Stimulated activated naive CD8-positive, alpha-beta T cell treated with anti-CD3 and anti-CD28 coated beads, Interleukin-15, Interleukin-2, amounts not matched to agents 100 ng/mL and 50 ng/mL, for 24 hours (primary cell): ENCODE results near the gene UBE2Q2.
A peak's percentile ranks its signal among the peaks of the same experiment; 100 is the strongest.
"Not testable (repeated sequence)": the region's sequence is repeated elsewhere in the genome, so short reads cannot be mapped to it uniquely, and the experiment has no call there.

ENCODE experiments used
- H3K27ac Mint-ChIP-seq: one replicate; pipeline ENCODE4 v1.8.0; 2021; ENCODE audit warnings: mild to moderate bottlenecking, mixed read lengths
- H3K27me3 Mint-ChIP-seq: one replicate; pipeline ENCODE4 v1.8.0; 2021; ENCODE audit warnings: mixed read lengths
- H3K36me3 Mint-ChIP-seq: one replicate; pipeline ENCODE4 v1.8.0; 2021; ENCODE audit warnings: low read depth, mixed read lengths
- H3K4me1 Mint-ChIP-seq: one replicate; pipeline ENCODE4 v1.8.0; 2021; ENCODE audit warnings: low read depth, mixed read lengths
- H3K4me3 Mint-ChIP-seq: one replicate; pipeline ENCODE4 v1.8.0; 2021; ENCODE audit warnings: mild to moderate bottlenecking, mixed read lengths
- H3K9me3 Mint-ChIP-seq: one replicate; pipeline ENCODE4 v1.8.0; 2021; ENCODE audit warnings: mixed read lengths

UBE2Q2 gene

DNA sequence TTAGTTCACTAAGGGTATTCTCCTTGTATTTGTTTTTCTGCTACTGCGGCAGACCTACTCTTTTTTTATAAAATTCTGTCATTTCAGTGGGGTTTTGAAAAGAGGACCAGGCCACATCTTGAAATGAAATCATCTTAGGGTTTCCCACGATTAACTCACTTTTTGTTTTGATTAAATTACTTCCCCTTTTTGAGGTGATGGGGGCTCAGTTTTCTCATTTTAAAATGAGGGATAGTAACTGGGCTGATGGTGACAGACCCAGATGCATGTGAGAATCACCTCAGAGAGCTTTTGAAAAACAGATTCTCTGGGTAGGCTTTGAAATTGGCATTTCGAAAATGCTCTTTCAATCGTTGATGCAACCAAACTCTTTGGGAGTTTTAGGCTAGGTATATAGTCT, 24.2 kb downstream of the UBE2Q2 start:
- H3K4me3 Mint-ChIP-seq: no peak overlapping the region
- peak overlapping the region; percentile 43 for H3K27ac Mint-ChIP-seq
- no peaks in the 10 kb centered on the region for H3K27me3 Mint-ChIP-seq
- H3K9me3 Mint-ChIP-seq: no peaks in the 10 kb centered on the region
- H3K4me1 Mint-ChIP-seq: peaks cover 39% of the 10 kb centered on the region
- peaks cover 26% of the 10 kb centered on the region for H3K36me3 Mint-ChIP-seq

DNA sequence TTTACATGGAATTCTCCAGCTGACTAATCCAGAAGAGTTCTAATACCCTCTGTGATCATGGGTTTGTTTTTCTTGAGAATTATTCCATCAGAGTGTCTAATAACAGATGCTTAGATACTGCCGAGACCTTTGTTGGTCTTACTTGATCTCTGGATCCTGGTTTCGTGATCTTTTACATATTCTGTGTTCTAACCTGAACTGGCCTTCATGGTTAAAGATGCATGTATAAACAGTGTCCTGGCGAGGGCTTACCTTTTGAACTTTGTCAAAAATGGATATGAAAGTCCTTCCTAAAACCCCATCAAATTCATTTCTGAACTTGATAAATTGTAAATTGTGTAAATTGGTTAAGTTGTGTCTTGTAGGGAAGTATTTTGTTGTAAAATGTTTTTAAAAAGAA, 24.8 kb downstream of the UBE2Q2 start:
- Mint-ChIP-seq H3K4me3 (no peak overlapping the region), H3K9me3 (no peaks in the 10 kb centered on the region), H3K4me1 (peaks cover 39% of the 10 kb centered on the region), H3K36me3 (peaks cover 24% of the 10 kb centered on the region), H3K27me3 (no peaks in the 10 kb centered on the region), H3K27ac (no peak overlapping the region)

DNA sequence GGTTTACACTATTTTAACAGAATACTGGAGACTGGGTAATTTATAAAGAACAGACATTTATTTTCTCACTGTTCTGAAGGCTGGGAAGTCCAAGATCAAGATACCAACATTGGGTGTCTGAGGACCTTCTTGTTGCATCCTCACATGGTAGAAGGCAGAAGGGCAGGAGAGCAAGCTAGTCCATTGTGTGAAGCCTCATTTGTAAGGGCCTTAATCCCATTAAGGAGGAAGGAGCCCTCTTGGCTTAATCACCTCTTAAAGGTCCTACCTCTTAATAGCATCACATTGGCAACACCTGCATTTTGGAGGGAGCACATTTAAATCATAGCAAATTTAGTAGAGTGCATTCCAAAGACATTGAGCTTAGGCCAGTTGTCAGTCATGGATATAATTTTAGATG, 26.2 kb downstream of the UBE2Q2 start:
- Mint-ChIP-seq H3K36me3 (peaks cover 24% of the 10 kb centered on the region), H3K27ac (no peak overlapping the region), H3K4me1 (peaks cover 33% of the 10 kb centered on the region), H3K27me3 (no peaks in the 10 kb centered on the region), H3K4me3 (no peak overlapping the region), H3K9me3 (no peaks in the 10 kb centered on the region)

DNA sequence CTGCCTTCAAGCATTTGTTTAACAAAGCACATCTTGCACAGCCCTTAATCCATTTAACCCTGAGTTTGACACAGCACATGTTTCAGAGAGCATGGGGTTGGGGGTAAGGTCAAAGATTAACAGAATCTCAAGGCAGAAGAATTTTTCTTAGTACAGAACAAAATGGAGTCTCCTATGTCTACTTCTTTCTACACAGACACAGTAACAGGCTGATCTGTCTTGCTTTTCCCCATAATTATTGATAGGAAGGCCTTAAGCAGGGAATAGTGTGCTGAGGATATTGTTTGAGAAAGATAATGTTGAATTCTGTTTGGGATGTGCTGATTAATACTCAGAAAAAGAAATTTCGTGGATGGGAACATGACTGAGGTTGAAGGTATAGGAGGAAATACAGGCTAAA, 28.3 kb downstream of the UBE2Q2 start:
- H3K36me3 Mint-ChIP-seq: peaks cover 36% of the 10 kb centered on the region
- H3K9me3 Mint-ChIP-seq, H3K4me3 Mint-ChIP-seq, H3K27me3 Mint-ChIP-seq, H3K27ac Mint-ChIP-seq: not testable (repeated sequence)
- peaks cover 16% of the 10 kb centered on the region for H3K4me1 Mint-ChIP-seq

DNA sequence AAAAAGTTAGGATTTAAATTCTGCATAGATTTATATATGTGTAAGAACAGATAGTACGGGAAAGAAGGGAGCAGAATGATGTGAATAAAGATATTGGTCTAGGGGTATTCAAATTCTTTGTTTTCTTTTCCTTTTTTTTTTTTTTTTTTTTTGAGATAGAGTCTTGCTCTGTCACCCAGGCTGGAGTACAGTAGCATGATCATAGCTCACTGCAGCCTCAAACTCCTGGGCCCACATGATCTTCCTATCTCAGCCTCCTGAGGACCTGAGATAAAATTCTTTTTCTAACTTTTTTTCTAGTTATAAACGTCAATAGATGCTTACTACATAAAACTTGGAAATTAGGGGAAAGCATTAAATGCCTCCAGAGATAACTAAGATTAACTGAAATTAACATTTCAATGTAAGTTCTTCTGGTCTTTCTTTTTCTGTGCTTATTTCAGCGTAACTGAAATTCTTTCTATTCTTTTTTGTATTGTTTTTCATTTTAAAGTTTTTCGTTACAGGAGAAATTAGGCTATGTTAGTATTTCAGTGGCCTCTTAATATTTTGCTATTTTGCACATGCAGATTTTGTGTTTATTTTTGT, 29.2 kb downstream of the UBE2Q2 start:
- peaks cover 8% of the 10 kb centered on the region for H3K4me1 Mint-ChIP-seq
- H3K27me3 Mint-ChIP-seq: no peaks in the 10 kb centered on the region
- no peaks in the 10 kb centered on the region for H3K9me3 Mint-ChIP-seq
- H3K36me3 Mint-ChIP-seq: peaks cover 37% of the 10 kb centered on the region
- H3K27ac Mint-ChIP-seq: no peak overlapping the region
- no peak overlapping the region for H3K4me3 Mint-ChIP-seq

DNA sequence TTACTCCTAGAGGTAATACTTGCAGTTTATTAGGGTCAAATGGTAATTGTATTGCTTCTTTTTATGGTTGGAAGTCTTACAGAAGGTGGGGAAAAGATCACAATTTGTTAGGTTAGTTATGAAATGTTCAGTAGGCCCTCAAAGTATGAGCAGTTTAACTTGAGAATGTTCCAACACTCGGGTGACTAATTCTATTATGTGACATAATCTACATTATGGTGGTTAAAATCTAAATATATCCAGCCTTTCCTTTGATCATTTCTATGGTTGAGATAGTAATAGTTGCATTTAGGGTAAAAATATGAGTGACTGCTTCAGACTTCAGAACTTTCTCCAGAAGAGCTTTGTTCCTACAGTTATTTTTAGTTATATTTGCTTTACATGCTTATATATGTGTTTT, 40.8 kb downstream of the UBE2Q2 start:
- no peak overlapping the region for H3K27ac Mint-ChIP-seq

DNA sequence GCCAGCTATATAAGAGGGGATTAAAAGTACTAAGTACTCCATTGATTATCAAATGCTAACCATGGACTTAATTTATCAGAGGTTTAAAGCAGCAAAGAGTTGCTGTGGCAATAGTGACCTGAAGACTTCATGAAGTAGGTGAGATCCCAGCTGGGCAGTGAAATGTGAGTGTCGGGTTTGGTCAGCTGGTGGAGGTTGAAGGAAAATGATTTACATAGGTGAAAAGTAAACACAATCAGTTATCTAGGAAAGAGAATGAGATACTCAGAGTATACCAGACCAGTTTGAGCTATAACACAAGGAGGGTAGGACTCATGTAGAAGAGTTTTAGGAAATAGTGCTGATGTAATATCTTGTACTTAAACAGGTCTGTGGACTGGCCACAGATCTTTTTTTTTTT, 43.9 kb downstream of the UBE2Q2 start:
- Mint-ChIP-seq H3K9me3 (no peaks in the 10 kb centered on the region), H3K36me3 (peaks cover 23% of the 10 kb centered on the region), H3K4me1 (peaks cover 19% of the 10 kb centered on the region), H3K27me3 (no peaks in the 10 kb centered on the region), H3K4me3 (no peak overlapping the region), H3K27ac (no peak overlapping the region)

More for the DNA sequence above, 40.8 kb downstream of the UBE2Q2 start:
- H3K4me1 Mint-ChIP-seq: peaks cover 6% of the 10 kb centered on the region
- H3K4me3 Mint-ChIP-seq: no peak overlapping the region
- H3K27me3 Mint-ChIP-seq: no peaks in the 10 kb centered on the region
- H3K36me3 Mint-ChIP-seq: peaks cover 27% of the 10 kb centered on the region
- H3K9me3 Mint-ChIP-seq: no peaks in the 10 kb centered on the region

DNA sequence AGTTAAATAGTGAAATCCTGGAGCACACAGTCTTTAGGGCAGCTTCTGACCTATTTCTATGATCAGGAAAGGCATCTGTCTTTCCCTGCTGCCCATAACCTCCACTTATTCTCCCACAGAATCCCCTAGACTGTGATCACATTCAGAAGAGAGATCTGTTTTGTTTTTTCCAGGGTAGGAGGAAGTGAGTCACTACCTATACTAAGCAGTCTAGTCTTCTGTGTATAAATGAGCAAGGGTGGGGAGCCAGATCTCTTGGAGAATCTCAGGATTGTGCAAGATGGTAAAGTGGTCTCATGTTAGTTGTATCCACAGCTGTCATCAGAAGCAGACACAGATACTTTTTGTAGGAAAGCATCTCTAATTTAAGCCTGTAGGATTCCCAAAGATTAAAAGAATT, 48.6 kb downstream of the UBE2Q2 start:
- Mint-ChIP-seq H3K27ac (peak overlapping the region; percentile 50), H3K9me3 (no peaks in the 10 kb centered on the region), H3K36me3 (peaks cover 11% of the 10 kb centered on the region), H3K4me3 (no peak overlapping the region), H3K27me3 (no peaks in the 10 kb centered on the region), H3K4me1 (peaks cover 13% of the 10 kb centered on the region)

DNA sequence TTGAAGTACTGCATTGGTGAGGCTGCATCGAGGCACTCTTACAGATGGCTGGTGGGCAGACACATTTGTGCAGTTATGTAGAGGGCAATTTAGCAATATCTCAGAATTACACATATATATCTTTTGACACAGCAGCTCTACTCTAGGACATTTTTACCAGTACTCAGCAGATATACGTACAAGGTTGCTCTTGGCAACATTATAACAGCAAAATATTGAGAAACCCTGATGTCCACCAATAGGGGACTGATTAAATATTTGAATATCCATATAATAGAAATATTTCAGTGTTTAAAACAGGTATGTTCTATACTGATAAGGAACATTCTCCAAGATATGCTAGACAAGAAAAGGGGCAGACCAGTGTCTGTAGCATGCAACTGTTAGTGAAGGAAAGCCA, 52.5 kb downstream of the UBE2Q2 start:
- Mint-ChIP-seq H3K4me3 (no peak overlapping the region), H3K27ac (no peak overlapping the region), H3K9me3 (no peaks in the 10 kb centered on the region), H3K36me3 (peaks cover 10% of the 10 kb centered on the region), H3K4me1 (peaks cover 10% of the 10 kb centered on the region), H3K27me3 (no peaks in the 10 kb centered on the region)

DNA sequence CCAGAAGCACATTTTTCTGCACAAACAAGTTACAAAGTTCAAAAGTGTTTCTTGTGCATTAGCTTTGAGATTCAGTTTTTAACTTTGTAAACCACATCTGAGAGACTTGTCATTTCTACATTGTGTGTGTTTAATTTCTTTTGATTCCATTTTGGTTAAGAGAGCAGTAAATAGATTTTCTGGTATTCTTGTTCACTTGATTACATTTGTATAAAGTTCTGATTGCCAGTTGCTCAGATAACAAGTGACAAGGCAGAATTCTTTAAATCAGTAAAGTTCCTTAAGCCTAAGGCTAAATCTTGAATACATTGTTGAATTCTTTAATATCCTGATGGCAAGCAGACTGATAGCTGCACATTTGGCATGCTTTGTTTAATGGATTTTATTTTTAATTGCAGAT, 57.3 kb downstream of the UBE2Q2 start:
- no peak overlapping the region for H3K4me3 Mint-ChIP-seq
- peaks cover 24% of the 10 kb centered on the region for H3K4me1 Mint-ChIP-seq
- H3K27ac Mint-ChIP-seq: no peak overlapping the region
- peaks cover 17% of the 10 kb centered on the region for H3K36me3 Mint-ChIP-seq
- H3K9me3 Mint-ChIP-seq: no peaks in the 10 kb centered on the region
- no peaks in the 10 kb centered on the region for H3K27me3 Mint-ChIP-seq

DNA sequence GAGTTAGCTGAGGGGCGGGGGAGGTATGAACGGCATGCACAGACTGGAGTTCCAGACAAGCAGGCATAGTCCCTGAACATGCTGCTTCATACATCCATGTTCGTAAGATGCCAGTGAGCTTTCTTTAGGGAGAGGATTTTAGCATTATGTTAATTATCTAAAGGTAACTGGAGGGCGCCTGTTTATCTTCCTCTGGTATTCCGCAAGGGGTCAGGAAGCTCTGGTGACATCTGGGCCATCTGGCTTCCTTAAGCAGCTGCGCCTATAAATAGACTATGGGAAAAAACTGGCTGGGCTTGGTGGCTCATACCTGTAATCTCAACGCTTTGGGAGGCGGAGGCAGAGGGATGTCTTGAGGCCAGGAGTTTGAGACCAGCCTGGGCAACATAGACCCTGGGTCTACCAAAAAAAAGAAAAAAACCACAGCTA, 58.9 kb downstream of the UBE2Q2 start:
- Mint-ChIP-seq H3K27ac (peak overlapping the region; percentile 61), H3K4me1 (peaks cover 33% of the 10 kb centered on the region), H3K36me3 (peaks cover 28% of the 10 kb centered on the region), H3K9me3 (no peaks in the 10 kb centered on the region), H3K4me3 (peak overlapping the region; percentile 25), H3K27me3 (no peaks in the 10 kb centered on the region)

DNA sequence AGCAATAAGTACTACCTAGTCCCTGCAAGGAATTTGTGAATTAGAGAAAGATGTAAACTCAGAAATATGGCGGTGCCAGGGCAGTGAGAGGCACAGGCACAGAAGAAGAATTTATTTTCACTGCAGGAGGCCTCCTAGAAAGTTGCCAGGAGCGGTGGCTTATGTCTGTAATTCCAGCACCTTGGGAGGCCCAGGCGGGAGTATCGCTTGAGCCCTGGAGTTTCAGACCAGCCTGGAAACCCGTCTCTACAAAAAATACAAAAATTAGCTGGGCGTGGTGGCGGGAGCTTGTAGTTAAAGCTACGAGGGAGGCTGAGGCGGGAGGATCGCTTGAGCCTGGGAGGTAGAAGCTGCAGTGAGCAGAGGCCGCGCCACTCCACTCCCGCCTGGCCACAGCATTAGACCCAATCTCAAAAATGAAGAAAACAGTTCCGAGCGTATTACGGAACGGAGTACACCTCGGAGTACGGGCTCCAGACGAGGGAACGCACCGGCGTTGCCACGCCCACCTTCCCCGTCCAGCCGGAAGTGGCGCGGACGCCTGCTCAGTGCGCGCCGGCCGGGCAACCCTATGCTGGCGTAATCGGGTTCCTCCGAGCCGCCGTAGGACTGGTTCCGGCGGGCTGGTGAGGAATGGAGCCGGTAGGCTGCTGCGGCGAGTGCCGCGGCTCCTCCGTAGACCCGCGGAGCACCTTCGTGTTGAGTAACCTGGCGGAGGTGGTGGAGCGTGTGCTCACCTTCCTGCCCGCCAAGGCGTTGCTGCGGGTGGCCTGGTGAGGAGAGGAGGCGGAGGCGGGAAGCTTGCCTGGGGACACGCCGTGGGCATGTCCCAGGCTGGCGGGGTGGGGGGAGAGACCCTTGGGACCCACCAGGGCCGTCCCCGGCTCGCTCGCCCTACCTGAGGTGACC, 60.3 kb downstream of the UBE2Q2 start, which contains the start of gene FBXO22:
Gene FBXO22, plus strand, starts transcription at position 548 of the 909 bp plus-strand sequence. Its CDS starts 86 bp downstream, at position 634.
- Mint-ChIP-seq H3K4me1 (peaks cover 33% of the 10 kb centered on the region), H3K36me3 (peaks cover 26% of the 10 kb centered on the region), H3K4me3 (peak within 1 kb of the TSS; percentile 97), H3K27me3 (no peaks in the 10 kb centered on the region), H3K27ac (peak within 1 kb of the TSS; percentile 98), H3K9me3 (no peaks in the 10 kb centered on the region)

DNA sequence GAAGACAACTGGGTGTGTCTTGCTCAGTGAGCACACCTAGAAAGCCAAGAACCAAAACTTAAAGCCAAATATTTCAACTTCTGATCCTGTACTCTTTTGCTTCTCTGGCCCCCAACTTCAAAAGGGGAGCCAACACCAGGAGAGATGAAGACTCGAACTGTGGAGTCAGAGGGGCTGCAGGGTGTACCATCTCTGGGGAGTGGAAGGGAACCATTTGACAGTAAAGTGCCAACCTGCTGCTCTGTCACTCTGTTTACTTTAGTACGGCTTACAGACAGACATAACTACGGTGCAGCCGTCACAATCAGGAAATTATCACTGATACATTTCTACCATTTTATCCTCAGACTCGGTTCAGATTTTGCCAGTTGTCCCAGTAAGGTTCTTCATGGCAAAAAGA, 62.0 kb downstream of the UBE2Q2 start:
- H3K27me3 Mint-ChIP-seq: no peaks in the 10 kb centered on the region
- peaks cover 47% of the 10 kb centered on the region for H3K4me1 Mint-ChIP-seq
- no peaks in the 10 kb centered on the region for H3K9me3 Mint-ChIP-seq
- peak overlapping the region; percentile 97 for H3K4me3 Mint-ChIP-seq
- peaks cover 41% of the 10 kb centered on the region for H3K36me3 Mint-ChIP-seq
- peak overlapping the region; percentile 76 for H3K27ac Mint-ChIP-seq

DNA sequence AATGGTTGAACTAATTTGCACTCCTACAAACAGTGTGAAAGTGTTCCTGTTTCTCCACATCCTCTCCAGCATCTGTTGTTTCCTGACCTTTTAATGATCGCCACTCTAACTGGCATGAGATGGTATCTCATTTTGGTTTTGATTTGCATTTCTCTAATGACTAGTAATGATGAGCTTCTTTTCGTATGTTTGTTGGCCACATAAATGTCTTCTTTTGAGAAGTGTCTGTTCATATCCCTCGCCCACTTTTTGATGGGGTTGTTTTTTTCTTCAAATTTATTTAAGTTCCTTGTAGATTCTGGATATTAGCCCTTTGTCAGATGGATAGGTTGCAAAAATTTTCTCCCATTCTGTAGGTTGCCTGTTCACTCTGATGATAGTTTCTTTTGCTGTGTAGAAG, 67.1 kb downstream of the UBE2Q2 start:
- peaks cover 74% of the 10 kb centered on the region for H3K36me3 Mint-ChIP-seq
- peaks cover 43% of the 10 kb centered on the region for H3K4me1 Mint-ChIP-seq
- not testable (repeated sequence) for H3K27me3 Mint-ChIP-seq, H3K9me3 Mint-ChIP-seq, H3K27ac Mint-ChIP-seq, H3K4me3 Mint-ChIP-seq

DNA sequence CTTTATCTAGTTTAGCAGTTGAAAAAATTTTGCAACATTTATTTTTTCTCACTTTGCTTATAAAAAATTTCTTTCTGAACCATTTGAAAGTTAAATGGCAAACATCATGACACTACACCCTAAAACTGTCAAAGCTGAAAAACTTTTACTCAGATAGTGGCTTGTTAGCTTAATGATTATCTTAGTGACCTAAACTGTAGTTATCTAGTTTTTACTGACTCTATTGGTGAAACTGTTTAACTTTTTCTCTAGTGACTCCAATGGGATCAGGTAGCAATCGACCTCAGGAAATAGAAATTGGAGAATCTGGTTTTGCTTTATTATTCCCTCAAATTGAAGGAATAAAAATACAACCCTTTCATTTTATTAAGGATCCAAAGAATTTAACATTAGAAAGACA, 73.7 kb downstream of the UBE2Q2 start:
- no peak overlapping the region for H3K27ac Mint-ChIP-seq
- no peaks in the 10 kb centered on the region for H3K9me3 Mint-ChIP-seq
- peaks cover 65% of the 10 kb centered on the region for H3K36me3 Mint-ChIP-seq
- H3K4me3 Mint-ChIP-seq: no peak overlapping the region
- no peaks in the 10 kb centered on the region for H3K27me3 Mint-ChIP-seq
- no peaks in the 10 kb centered on the region for H3K4me1 Mint-ChIP-seq
